HFF-Myc (cell line): ENCODE data around the gene DAP.

Source experiments
- DNase-seq: peaks from one replicate; pipeline ENCODE4 v3.0.0-alpha.2; 2011; ENCODE audit warnings: low read depth; ENCODE audit errors: extremely low read depth
- H3K4me3 ChIP-seq: replicated peaks from 2 replicates; pipeline ENCODE4 v1.5.1; 2011; ENCODE audit warnings: low read depth, mild to moderate bottlenecking, control low read depth, low read length
- CTCF ChIP-seq: IDR thresholded peaks from 2 replicates; pipeline ENCODE4 v1.5.1; 2012; ENCODE audit warnings: mild to moderate bottlenecking, low read depth, low read length, control low read depth; ENCODE audit errors: missing control alignments

The DAP gene

GRCh38 chr5:10653751-10654400 is 107.2 kb downstream of the DAP start:
- no peak for TF ChIP-seq CTCF
- no peak for DNase-seq

GRCh38 chr5:10653043-10653442 is 108.0 kb downstream of the DAP start:
- TF ChIP-seq CTCF, result no peak
- DNase-seq, result no peak
- H3K4me3 ChIP-seq, result no peak overlapping the region

More at GRCh38 chr5:10653751-10654400, 107.2 kb downstream of the DAP start:
- no peak overlapping the region for H3K4me3 ChIP-seq

- no peak overlapping the region for H3K4me3 ChIP-seq
- no peak for TF ChIP-seq CTCF
- no peak for DNase-seq
Observed at GRCh38 chr5:10652606-10653005, 108.4 kb downstream of the DAP start.

- TF ChIP-seq CTCF, result no peak
- no peak for DNase-seq
- no peak overlapping the region for H3K4me3 ChIP-seq
Observed at GRCh38 chr5:10652151-10652550, 108.9 kb downstream of the DAP start.

GRCh38 chr5:10649666-10650380 is 111.2 kb downstream of the DAP start:
- no peak for TF ChIP-seq CTCF
- no peak overlapping the region for H3K4me3 ChIP-seq
- DNase-seq, result no peak

GRCh38 chr5:10648806-10649665 is 112.0 kb downstream of the DAP start:
- no peak for TF ChIP-seq CTCF
- H3K4me3 ChIP-seq, result no peak overlapping the region
- no peak for DNase-seq
